H1 (cell line): ENCODE data around the gene SCNN1A.

Experiments
- BACH1 ChIP-seq: IDR thresholded peaks from 2 replicates; pipeline ENCODE4 v1.6.1; 2012; ENCODE audit warnings: low read length, improper control_type of control experiment
- CBX5 ChIP-seq: fragments of 300-800, 300-1000 bp; sonication (generic); IDR thresholded peaks from 2 replicates; pipeline ENCODE4 v1.7.1; 2016; ENCODE audit warnings: antibody characterized with exemption, low read length, low read depth
- CHD2 ChIP-seq: IDR thresholded peaks from 2 replicates; pipeline ENCODE4 v1.6.1; 2012; ENCODE audit warnings: low read length, improper control_type of control experiment
- CREB1 ChIP-seq: IDR thresholded peaks from 2 replicates; pipeline ENCODE4 v1.6.1; 2012; ENCODE audit warnings: inconsistent platforms
- EGR1 ChIP-seq: IDR thresholded peaks from 2 replicates; pipeline ENCODE4 v1.6.1; 2011; ENCODE audit warnings: low read depth, low read length, borderline replicate concordance
- EZH2 ChIP-seq: fragments of 200-600 bp; sonication (generic); IDR thresholded peaks from 2 replicates; pipeline ENCODE4 v1.7.1; 2012; ENCODE audit warnings: low read depth, mild to moderate bottlenecking, moderate library complexity, low read length, inconsistent platforms; ENCODE audit not compliant: severe bottlenecking
- JUN ChIP-seq: IDR thresholded peaks from 2 replicates; pipeline ENCODE4 v1.6.1; 2011; ENCODE audit warnings: low read depth, mild to moderate bottlenecking, improper control_type of control experiment, low read length
- RAD21 ChIP-seq, 2 experiments: IDR thresholded peaks in 1 of 2; conservative IDR thresholded peaks in 1 of 2; 2 replicates each; pipeline ENCODE4 v1.6.1; 2011; ENCODE audit warnings: low read depth in 2 of 2, low read length in 2 of 2, improper control_type of control experiment in 1 of 2, inconsistent platforms in 1 of 2, mild to moderate bottlenecking in 1 of 2, moderate library complexity in 1 of 2
- SIX5 ChIP-seq: IDR thresholded peaks from 2 replicates; pipeline ENCODE4 v1.6.1; 2011; ENCODE audit warnings: mild to moderate bottlenecking, low read depth, low read length
- SP1 ChIP-seq: IDR thresholded peaks from 2 replicates; pipeline ENCODE4 v1.6.1; 2011; ENCODE audit warnings: low read depth, low read length
- SRF ChIP-seq: IDR thresholded peaks from 2 replicates; pipeline ENCODE4 v1.6.1; 2011; ENCODE audit warnings: mild to moderate bottlenecking, low read depth, low read length, moderate library complexity
- TAF1 ChIP-seq: IDR thresholded peaks from 2 replicates; pipeline ENCODE4 v1.6.1; 2011; ENCODE audit warnings: mild to moderate bottlenecking, low read depth, low read length
- TF ChIP-seq, protein P1 (sequence below), 3 experiments: IDR thresholded peaks; 1 replicate in 2 of 3; 2 replicates in 1 of 3; pipeline versions ENCODE4 v1.5.1 to v1.6.1; 2011; ENCODE audit warnings: low read length in 3 of 3, mild to moderate bottlenecking in 3 of 3, inconsistent platforms in 2 of 3, low read depth in 1 of 3, moderate library complexity in 1 of 3; ENCODE audit not compliant: insufficient read depth in 1 of 3; ENCODE audit errors: control extremely low read depth in 1 of 3
- TF ChIP-seq, protein P2 (sequence below): IDR thresholded peaks from 2 replicates; pipeline ENCODE4 v1.6.1; 2011; ENCODE audit warnings: low read depth, mild to moderate bottlenecking, low read length; ENCODE audit not compliant: insufficient read depth

DNA sequence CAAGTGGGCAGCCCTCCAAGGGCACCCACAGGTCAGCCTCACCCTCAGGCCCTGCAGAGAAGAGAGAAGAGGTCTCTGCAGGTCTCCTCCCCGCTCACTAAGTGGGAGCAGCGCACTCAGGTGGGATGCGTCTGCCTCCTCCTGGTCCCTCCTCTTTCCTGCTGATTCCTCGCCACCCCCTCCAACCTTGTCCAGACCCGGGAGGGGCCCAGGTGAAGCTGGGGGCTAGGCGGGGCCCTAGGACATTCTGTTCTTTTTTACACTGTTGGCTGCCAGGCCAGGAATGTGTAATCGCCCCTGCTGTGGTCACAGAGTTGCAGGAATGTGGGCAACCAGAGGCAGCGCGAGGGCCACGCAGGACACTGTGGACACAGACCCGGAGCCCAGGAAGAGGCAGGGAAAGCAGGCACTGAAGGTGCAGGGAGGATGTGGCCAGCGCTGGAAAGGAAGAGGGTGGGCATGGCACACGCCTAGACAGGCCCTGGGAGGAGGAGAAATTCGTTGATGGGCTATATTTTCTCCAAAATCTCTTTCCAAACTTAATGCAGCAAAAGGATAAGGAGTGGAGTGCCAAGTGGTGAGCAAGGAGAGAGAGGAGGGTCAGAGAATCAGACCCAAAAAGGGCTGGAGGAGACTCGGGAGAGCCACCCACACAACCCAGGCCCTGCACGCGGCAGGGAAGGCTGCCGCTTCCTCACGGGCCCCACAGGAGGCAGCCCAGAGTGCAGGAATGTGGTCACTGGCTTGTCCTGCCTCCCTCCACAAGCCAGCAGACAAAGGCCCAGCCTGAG lies 911 bp upstream of the SCNN1A start:
- no peak for TF ChIP-seq CREB1
- TF ChIP-seq EZH2 = no peak
- TF ChIP-seq, protein P1, sequence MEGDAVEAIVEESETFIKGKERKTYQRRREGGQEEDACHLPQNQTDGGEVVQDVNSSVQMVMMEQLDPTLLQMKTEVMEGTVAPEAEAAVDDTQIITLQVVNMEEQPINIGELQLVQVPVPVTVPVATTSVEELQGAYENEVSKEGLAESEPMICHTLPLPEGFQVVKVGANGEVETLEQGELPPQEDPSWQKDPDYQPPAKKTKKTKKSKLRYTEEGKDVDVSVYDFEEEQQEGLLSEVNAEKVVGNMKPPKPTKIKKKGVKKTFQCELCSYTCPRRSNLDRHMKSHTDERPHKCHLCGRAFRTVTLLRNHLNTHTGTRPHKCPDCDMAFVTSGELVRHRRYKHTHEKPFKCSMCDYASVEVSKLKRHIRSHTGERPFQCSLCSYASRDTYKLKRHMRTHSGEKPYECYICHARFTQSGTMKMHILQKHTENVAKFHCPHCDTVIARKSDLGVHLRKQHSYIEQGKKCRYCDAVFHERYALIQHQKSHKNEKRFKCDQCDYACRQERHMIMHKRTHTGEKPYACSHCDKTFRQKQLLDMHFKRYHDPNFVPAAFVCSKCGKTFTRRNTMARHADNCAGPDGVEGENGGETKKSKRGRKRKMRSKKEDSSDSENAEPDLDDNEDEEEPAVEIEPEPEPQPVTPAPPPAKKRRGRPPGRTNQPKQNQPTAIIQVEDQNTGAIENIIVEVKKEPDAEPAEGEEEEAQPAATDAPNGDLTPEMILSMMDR (IDR thresholded peaks at IDR 0.05; ENCODE audit: control extremely low read depth in 1 of 3, insufficient read depth in 1 of 3, low read depth in 1 of 3, low read length in 3 of 3) = peak in 2 of 3 experiments; percentile 41 to 58; a peak in 3 of 4 replicates
- TF ChIP-seq SP1 = 0 out of 2 replicates have a peak, but pooled peaks have one; percentile 30
- TF ChIP-seq EGR1 = no peak
- no peak for TF ChIP-seq SIX5
- TF ChIP-seq CHD2 = no peak
- TF ChIP-seq, protein P2, sequence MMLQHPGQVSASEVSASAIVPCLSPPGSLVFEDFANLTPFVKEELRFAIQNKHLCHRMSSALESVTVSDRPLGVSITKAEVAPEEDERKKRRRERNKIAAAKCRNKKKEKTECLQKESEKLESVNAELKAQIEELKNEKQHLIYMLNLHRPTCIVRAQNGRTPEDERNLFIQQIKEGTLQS = no peak
- TF ChIP-seq SRF = no peak
- TF ChIP-seq BACH1 = no peak
- TF ChIP-seq TAF1 = peak; percentile 2; the same call in 1 of the 2 replicates
- peak; percentile 30 to 55 for TF ChIP-seq RAD21 (IDR thresholded peaks at IDR 0.05 in 1 of 2, conservative IDR thresholded peaks at IDR 0.05 in 1 of 2; ENCODE audit: low read depth in 2 of 2, low read length in 2 of 2)
- no peak for TF ChIP-seq CBX5
- no peak for TF ChIP-seq JUN
